COR-L47 (cell line): ENCODE results near the gene TMEM88.

Source experiments
- DNase-seq: peaks from one replicate; lab custom pipeline; 2025; lab: John Stamatoyannopoulos, UW

TMEM88 gene

DNA sequence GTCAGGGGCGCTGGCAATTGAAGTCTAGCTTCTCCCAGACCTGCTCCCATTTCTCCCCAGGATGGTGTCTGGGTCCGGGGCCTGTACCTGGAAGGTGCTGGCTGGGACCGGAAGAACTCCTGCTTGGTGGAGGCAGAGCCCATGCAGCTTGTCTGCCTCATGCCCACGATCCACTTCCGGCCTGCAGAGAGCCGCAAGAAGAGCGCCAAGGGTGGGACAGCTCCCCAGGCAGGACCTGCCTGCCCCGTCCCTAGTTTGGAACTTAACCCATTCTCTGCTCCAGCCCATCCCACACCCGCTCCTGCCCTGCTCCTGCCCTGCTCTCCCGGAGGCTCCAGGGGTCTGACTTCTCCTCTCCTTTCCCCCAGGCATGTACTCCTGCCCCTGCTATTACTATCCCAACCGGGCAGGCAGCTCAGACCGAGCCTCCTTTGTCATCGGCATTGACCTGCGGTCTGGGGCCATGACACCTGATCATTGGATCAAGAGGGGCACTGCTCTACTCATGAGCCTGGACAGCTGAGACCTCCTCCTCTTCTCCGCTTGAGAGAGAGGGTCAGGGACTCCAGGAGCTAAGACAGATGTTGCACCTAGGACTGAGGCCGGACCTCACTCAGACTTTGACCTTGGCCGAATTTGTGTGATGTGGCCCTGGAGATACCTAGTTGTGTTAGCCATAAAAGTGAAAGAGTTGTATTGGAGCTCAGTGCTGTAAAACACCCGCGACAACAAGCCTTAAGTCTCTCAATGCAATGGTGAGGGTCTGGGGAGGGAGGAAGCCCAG is 21.7 kb upstream of the TMEM88 start:
- no peak for DNase-seq

DNA sequence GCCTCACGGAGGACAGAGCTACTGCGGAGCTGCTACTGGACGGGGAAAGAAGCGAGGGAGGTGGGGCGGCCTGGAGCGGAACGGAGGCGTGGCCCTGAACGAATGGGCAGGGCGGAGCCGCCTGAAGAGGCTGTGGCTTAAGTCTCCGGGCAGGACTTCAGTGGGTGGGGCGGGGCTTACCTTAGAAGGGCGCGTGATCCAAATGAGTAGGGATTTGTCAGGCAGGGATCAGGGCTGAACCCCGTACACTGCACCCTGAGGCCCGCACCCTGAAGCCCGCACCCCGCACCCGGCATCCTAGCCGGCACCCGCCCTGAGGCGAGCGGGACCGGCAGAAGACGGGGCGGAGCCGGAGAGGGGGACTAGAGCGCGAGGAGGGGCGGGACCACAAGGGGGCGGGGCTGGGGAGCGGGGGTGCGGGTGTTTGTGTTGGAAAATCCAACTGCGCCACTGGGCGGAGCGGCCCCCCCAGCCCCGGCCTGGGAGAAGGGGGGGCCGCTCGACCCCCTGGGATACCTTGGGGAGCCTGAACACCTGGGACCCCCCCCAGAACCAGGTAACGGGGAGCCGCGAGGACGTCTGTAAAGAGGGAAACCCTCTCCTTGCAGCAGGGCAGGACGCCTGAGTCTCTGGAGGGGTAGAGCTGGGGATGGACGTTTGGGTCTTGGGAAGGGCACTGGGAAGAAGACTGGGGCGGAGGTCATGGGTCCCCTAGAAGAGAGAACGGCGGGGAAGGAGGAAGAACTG is 20.9 kb upstream of the TMEM88 start, which contains the start of gene KDM6B:
Gene KDM6B, plus strand, starts transcription at position 423 of the 747 bp plus-strand sequence. CDS start 11,338 bp downstream, outside the sequence.
- DNase-seq: peak; percentile 62

- DNase-seq: no peak
Measured at GRCh38 chr17:7834542-7834956, 20.3 kb upstream of the TMEM88 start.

DNA sequence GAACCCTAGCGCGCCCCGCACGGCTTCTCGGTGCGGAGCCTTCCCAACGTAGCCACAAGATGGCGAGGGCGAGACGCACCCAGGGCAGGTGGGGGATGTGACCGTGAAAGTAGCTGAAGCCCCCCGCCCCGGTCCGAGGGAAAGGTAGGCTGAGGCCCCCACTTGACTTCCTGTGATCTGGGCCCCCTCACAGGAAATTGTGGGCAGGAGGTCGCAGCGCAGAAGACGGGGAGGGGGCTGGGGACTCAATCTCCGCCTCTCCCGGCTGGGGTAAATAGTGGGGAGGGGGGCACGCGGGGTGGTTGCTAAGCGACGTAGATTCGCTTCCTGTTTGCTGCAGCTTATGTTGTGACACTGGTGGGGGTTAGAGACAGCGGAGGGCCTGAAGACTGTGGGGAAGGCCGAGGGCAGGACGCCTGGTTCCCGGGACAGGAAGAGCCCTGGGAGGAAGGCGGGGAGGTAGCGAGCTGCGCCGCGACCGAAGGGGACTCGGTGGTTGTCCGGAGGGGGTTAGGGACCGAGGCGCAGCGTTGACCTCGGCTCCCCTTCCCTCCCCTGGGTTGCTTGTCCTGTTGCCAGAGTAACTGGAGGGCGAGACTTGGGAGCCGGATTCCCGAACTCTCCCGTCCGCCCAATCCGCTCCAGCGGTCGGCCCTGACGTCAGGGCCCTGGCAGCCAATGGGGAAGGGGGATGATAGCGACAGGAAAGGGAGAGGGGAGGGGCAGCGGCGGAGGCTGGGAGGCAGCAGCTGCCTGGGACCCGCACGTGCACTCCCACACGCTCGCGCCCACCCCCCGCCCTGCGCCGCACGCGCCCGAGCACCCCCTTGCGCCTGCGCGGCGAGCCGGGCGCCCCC is 19.7 kb upstream of the TMEM88 start:
- DNase-seq: peak; percentile 82

- DNase-seq: no peak
Measured at GRCh38 chr17:7835814-7836595, 18.9 kb upstream of the TMEM88 start.

DNA sequence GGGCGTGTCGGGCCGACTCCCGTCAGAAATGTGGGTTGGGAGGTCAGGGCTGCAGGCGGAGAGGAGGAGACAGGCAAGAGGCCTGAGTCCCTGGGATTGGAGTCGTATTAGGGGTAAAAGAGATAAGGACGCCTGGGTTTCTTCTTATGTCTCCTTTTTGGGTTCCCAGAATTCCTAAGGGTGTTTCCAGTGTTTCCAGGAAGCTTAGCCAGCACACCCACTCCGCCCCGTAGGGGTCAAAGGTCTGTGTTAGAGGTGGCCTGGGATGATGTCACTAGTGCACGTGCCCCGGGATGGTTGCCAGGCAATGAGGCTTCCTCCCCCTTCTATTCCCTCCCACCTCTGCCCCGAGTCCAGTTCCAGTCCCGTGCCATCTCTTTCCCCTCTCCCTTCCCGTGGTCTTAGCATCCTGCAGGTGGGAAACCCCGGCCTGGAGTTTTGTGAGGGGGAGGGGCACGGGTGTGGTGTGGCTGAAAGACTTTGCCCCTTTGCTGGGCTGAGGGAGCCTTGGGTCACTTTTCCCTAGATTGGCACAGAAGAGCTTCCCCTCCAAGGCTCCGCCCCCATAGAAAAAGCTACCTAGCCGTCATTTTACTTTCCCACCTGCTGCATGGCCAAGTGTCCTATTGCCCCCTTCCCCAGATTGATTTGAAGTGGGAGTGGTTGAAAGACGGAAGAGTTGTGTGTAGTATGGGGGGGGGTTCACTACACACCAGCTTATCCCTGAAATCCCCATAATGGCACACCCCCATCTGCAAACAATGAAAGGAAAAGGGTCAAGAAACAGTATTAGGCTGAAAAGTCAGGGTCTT is 18.1 kb upstream of the TMEM88 start:
- peak; percentile 69 for DNase-seq

DNA sequence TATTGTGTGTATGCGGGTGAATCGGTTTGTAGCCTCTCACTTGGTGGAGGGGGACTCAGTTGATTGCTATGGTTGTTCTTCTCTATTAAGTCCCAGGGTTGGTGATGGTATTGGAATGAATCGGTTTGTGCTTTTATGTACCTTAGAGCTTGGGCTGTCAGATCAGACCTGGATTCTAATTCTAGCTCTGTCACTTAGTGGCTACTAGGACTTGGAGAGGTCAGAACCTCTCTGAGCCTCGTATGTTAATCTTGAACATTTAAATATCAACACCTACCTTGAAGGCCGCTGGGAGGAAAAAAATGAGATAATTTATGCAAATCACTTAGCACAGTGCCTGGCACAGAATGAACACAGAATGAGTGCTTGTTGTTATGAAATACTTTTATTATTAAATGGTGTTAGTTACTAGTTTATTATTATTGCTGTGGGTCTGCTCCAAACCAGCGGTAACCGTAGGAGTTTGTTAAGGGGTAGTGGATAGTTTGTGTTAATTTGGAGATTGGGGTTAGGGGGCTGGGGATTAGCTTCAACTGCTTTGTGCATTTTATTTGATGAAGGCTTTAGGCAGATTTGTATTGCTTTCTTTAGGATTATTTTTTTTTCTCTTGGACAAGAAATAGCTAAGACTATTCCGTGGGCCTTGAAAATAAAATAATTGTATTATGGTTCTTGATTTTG is 17.3 kb upstream of the TMEM88 start:
- no peak for DNase-seq

- DNase-seq: no peak
Measured at GRCh38 chr17:7838090-7839075, 16.5 kb upstream of the TMEM88 start.

DNA sequence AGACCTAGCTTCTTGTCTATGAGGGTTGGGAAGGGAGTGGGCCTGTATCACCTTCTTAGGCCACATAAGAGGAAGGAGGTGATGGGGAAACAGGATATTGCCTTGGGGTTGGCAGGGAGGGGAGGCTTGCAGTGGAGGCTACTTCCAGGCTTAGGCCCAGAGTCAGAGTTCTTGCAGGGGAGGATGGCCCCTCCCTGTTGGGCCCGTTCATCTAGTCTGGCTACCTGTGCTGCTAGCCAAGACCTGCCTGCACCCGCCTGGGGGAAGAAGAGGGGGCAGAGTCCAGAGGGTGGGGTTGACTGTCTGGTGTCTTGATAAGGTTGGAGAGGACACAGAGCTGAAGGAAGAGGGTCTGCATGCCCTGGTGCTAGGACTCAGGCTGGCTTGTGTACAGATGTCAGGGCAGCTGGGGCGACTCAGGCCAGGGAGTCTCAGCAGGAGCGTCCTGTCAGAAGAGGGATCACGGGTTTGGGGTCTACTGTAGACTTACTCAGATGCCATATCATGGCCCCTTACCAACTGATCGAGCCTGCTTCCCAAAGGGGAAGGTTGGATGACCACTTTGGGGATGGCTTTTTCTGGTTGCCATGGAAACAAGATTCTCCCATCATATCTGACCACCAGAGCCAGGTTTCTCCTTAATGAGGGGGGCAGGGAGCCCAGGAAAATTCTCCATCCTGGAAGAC is 15.5 kb upstream of the TMEM88 start:
- DNase-seq: no peak

GRCh38 chr17:7839876-7840261 is 15.0 kb upstream of the TMEM88 start:
- no peak for DNase-seq

DNA sequence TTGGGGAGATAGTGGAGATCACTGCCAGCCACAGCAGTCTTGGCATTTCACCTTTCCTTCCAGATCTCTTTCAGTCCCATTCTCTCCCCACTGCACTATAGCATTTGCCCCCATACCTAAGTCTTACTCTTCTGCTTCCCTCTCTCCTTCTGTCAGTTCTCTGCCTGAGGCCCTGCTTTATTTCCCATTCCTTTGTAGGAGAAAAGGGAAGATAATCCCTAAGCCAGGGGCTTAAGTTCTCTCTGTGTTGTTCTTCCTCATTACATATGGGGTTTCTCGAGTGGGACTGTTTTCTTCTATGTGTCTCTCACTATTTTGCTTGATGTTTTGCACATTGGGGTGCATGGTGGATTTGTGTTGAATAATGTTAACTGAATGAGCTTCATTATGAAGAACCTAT is 14.4 kb upstream of the TMEM88 start:
- no peak for DNase-seq

GRCh38 chr17:7840875-7841274 is 14.0 kb upstream of the TMEM88 start:
- DNase-seq: no peak

- DNase-seq: peak; percentile 41
Measured at GRCh38 chr17:7841396-7841914, 13.4 kb upstream of the TMEM88 start.

- DNase-seq: peak; percentile 68
Measured at GRCh38 chr17:7841915-7842379, 12.9 kb upstream of the TMEM88 start.

DNA sequence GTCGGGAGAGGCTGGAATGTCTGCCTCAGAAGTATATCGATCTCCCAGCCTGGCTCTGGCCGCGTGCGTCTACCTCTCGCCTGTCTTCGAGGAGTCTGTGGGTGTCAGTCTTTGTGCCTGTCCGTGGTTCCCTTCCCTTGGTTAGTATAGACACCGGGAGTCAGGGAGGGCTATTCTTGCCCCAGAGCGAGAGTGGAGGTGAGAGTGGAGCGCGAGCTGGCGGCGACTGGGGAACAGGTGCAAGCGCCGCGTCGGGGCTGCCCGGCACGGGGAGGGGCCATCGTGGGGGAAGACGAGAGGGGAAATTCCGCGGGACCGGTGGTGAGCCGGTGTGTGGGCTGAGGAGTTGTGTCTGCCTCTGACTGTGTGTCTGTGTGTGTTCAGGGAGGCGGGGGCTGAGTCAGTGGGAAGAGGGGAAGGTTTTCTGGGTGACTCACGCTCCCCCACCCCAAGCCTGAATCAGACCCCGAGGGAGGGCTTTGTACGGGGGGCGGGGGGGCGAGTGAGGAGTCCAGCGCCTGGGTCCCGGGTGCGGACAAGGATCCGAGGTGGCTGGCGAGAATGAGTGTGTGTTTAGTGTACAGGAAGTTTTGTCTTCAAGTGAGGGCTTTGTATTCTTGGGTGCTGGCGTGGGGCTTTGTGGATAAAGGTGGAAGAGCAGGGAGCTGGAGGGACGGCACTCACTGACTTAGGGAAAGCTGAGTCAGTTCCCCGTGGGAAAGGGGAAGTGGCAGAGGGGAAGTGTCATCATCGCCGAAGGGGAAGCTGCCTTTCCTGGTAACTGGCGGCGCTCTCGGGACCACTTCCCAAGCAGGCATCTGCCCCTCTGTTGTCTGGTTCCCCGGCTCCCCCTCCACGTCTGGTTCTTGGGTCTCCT is 12.2 kb upstream of the TMEM88 start:
- no peak for DNase-seq

- DNase-seq: no peak
Measured at GRCh38 chr17:7843257-7843535, 11.7 kb upstream of the TMEM88 start.
